HL-60 (cell line): ENCODE data around the gene HDAC9.

Experiments used
- DNase-seq, 2 experiments: peaks; one replicate each; pipeline ENCODE4 v3.0.0-alpha.2; 2010 to 2020; ENCODE audit warnings: low read depth in 1 of 2, low spot score in 1 of 2
- H3K27ac ChIP-seq: fragments of 250-450 bp; sonication (Bioruptor Pico); replicated peaks from 2 replicates; pipeline ENCODE4 v1.5.1; 2020; ENCODE audit warnings: mild to moderate bottlenecking, moderate library complexity
- H3K27me3 ChIP-seq: fragments of 250-450 bp; sonication (Bioruptor Pico); 2 replicates; pipeline ENCODE4 v1.5.1; 2021; ENCODE audit warnings: mild to moderate bottlenecking, moderate library complexity; ENCODE audit not compliant: insufficient read depth, poor library complexity, severe bottlenecking
- H3K4me3 ChIP-seq: replicated peaks from 2 replicates; pipeline ENCODE4 v1.5.1; 2011; ENCODE audit warnings: mild to moderate bottlenecking, control low read depth, low read length; ENCODE audit not compliant: insufficient read depth
- GABPA ChIP-seq: IDR thresholded peaks from 2 replicates; pipeline ENCODE4 v1.6.1; 2012; ENCODE audit warnings: low read depth
- POLR2AphosphoS5 ChIP-seq: IDR thresholded peaks from 2 replicates; pipeline ENCODE4 v1.6.1; 2012; ENCODE audit warnings: low read depth
- REST ChIP-seq: IDR thresholded peaks from 2 replicates; pipeline ENCODE4 v1.6.1; 2012; ENCODE audit warnings: low read depth; ENCODE audit not compliant: insufficient replicate concordance
- SPI1 ChIP-seq: IDR thresholded peaks from 2 replicates; pipeline ENCODE4 v1.6.1; 2012; ENCODE audit warnings: low read depth, mild to moderate bottlenecking, borderline replicate concordance
- TF ChIP-seq, protein P1 (sequence below): IDR thresholded peaks from one replicate; pipeline ENCODE4 v1.5.1; 2011; ENCODE audit warnings: low read length, control low read depth, inconsistent platforms; ENCODE audit not compliant: insufficient read depth

HDAC9 gene

GRCh38 chr7:18680576-18680975 lies 185.0 kb downstream of the HDAC9 start:
- Histone ChIP-seq H3K27me3 (no peaks in the 10 kb centered on the region), H3K4me3 (no peak overlapping the region), H3K27ac (no peak overlapping the region)
- no peak for TF ChIP-seq SPI1
- no peak for TF ChIP-seq REST
- no peak for TF ChIP-seq GABPA
- no peak for TF ChIP-seq POLR2AphosphoS5
- TF ChIP-seq, protein P1, sequence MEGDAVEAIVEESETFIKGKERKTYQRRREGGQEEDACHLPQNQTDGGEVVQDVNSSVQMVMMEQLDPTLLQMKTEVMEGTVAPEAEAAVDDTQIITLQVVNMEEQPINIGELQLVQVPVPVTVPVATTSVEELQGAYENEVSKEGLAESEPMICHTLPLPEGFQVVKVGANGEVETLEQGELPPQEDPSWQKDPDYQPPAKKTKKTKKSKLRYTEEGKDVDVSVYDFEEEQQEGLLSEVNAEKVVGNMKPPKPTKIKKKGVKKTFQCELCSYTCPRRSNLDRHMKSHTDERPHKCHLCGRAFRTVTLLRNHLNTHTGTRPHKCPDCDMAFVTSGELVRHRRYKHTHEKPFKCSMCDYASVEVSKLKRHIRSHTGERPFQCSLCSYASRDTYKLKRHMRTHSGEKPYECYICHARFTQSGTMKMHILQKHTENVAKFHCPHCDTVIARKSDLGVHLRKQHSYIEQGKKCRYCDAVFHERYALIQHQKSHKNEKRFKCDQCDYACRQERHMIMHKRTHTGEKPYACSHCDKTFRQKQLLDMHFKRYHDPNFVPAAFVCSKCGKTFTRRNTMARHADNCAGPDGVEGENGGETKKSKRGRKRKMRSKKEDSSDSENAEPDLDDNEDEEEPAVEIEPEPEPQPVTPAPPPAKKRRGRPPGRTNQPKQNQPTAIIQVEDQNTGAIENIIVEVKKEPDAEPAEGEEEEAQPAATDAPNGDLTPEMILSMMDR, result no peak
- no peak for DNase-seq

GRCh38 chr7:18684916-18685315 lies 189.4 kb downstream of the HDAC9 start:
- no peak overlapping the region for H3K27ac ChIP-seq
- no peak for TF ChIP-seq REST
- TF ChIP-seq, protein P1, result no peak
- no peak for TF ChIP-seq GABPA
- no peak for TF ChIP-seq SPI1
- no peak for TF ChIP-seq POLR2AphosphoS5
- no peaks in the 10 kb centered on the region for H3K27me3 ChIP-seq
- H3K4me3 ChIP-seq, result no peak overlapping the region
- DNase-seq, result no peak

DNA sequence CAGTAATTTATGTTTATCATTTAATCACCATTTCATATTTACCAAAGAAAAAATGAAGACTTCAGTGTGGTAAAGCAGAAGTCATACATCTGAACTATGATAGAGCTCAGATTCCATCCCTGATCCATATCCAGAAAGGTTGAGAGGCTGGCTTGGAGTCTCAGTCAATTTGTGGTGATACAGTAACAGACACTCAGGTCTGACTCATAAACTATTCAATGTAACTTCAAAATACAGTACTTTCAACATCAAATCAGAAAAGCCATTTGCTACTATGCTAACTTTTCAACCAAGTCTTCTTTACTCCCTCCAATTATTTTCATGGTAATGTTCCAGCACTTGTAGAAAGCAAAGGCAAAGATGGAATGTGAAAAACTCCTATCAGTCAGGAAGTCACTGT lies 190.4 kb downstream of the HDAC9 start:
- TF ChIP-seq REST (no peak), SPI1 (no peak), GABPA (no peak), POLR2AphosphoS5 (no peak)
- TF ChIP-seq, protein P1, result no peak
- no peak for DNase-seq

More for the DNA sequence above, 190.4 kb downstream of the HDAC9 start:
- no peak overlapping the region for H3K4me3 ChIP-seq
- no peak overlapping the region for H3K27ac ChIP-seq
- H3K27me3 ChIP-seq, result no peaks in the 10 kb centered on the region
